HG03520 (cell line): ENCODE results near the gene TMEM72.

Source experiments
- ATAC-seq: cut with Tn5 transposase; IDR thresholded peaks from one replicate; pipeline ENCODE4 v1.9.1; 2021; ENCODE audit warnings: mild to moderate bottlenecking, moderate library complexity; ENCODE audit not compliant: unreplicated experiment

The TMEM72 gene

DNA sequence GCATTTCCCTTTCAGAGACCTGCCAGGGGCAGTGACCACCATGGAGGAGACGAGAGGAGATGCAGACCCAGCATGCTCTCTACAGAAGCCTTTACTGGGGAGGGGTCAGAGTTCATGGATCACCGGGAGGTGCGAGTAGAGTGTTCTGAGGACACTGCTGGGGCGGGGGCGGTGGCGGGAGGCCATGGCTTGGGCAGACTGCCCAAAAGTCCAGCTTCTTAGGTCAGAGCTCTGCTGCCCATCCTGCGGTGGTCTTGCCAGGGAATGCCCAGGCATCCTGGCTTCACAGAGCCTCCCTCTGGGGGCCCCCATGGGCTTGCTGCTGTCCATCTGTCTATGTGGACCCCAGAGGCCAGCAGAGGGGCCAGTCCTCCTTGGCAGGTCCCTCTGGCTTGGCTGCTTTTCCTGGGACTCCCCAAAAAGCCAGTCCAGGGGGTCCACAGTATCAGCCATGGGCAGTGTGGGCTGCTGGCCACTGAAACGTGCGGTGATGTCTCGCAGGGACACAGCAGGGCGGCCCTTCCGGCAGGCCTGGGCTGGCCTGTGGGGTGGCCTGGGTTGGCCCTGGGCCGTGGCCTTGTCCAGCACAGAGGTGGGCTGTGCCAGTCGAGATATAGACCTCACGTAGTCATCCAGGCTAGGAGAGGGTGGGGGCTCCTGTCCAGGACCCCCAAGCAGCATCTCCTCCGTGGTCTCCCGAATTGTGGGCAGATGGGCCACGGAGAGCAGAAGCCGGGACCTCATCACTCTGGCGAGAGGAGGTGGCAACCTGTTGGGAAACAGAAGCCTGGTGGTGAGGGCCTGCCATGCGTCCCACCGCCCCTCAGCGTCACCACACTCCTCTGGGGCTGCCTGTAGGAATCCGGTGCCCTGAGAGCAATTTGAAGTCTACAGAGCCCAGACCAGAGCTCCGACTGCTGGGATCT, 66.4 kb downstream of the TMEM72 start:
- no peak for ATAC-seq

DNA sequence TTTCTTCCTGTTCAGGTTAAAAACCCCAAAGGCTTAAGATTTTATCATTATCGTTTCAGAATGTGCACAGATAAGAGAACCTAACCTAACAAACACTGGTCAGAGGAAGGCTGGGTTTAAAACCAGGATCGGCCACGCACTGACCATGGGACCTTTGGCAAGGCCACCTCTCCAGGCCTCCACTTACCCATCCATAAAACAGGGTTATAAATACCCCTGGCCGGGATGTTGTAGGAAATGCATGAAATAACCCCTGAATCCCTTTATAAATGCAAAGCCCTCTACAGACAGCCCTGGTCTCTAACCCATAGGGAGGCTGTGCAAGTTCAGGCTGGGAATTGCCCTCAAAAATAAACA, 67.1 kb downstream of the TMEM72 start:
- ATAC-seq = no peak

DNA sequence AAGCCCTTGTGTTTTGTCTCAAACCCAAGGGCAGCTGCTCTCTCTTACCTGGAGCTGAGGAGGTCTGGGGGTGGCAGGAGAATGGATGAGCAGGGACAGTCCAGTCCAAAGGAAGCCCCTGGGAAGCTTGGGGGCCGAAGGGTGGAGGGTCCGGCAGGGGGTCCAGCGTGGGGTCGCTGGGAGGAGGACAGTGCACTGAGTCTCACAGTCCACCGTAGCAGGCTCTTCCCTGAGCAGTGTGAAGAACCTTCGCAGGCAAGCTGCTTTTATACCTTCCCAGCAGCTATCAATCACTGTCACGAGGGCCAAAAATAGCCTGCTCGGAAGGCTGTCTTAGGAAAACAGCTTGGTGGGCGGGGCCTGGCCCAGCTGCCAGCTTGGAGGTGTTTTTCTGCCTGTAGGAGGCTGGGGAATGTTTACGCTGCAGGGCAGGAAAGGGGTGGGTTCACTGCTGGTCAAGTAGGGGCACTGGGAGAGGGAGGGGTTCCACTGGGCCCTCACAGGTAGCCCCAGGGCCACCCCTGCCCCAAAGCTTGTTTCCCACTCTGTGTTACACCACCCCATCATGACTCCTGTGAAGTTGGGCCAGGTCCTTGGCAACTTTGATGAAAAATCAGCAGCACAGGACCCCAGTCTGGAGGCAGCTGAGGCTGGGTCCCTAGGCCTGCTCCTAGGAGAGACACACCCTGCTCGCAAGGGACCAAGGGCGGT, 67.6 kb downstream of the TMEM72 start, which contains the start of gene DEPP1:
Gene DEPP1, minus strand, starts transcription at position 240 of the 711 bp plus-strand sequence. CDS start 779 bp downstream, outside the sequence.
- ATAC-seq = no peak

DNA sequence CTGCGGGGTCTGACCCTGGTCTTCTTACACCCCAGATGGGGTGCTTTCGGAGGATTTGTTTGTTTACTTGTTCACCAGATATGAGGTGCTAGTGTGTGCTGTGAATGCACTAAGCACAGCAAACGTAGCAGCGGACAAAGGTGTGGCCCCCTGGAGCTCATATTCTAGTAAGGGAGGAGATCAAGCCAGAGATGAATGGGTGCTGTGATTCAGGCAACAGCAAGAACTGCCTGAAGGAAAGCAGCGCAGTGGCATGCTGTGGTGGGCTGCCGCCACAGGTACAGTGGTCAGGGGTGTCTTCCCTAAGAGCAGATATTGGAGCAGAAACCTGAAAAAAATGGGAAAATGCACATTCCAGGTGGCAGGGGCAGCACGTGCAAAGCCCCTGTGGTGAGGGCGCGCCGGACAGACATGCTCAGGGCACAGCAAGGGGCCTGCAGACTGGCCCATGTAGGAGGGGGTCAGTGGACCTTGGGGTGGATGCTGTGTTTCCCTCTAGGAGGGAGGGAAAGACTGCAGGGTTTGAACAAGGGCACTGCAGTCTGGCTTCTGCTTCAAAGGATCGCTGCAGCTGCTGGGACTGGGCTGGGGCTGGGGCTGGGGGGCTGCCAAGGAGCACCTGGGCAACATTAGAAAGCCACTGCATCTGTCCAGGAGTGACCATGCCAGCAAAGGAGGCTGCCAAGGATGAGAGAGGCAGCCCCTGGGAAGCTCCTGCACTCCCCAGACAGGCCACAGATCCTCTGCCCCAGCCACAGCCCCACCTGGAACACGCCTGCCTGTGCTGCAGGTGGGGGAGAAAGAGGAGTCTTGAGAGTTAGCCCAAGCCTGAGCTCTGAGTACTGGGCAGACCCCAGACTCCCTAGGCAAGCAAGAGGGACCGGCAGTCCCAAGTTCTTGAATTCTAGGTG, 68.4 kb downstream of the TMEM72 start:
- no peak for ATAC-seq

DNA sequence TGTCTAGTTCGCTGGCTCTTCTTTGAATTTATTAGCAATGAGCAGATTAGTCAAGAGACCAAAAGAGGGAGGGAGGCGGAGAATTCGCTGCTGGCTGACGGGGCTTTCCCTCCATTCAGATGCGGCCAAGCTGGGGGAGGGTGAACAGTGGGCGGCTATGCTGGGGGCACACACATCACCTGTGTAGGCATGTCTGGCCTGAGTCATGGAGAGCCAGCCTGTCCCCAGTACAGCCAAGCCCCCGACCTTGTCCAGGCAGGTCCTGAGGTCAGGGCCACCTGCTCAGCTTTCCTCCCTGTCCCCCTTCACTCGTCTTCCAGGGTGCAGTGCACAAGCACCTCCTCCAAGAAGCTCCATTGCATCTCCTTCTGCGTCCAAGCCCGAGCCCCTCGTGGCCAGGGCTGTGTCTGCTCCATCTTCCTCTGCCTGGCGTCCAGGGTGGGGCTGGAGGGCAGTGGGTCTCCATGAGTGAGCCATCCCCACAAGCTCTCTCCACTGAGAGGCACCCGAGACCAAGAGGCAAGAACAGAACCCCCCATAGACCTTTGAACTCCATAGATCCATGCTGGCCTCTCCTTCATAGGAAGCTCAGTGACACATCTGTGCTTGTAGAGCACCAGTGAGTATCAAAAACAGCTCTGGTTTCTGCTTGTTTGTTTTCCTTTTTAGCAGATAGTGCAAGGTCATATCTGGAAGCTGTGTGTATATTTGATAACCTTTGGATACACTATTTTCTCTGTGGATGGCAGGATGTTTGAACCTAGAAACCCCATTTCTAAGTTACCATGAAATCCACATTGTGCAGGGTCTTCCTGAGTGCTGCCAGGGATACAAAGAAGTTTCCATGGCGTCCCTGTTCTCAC, 69.4 kb downstream of the TMEM72 start:
- ATAC-seq = no peak

DNA sequence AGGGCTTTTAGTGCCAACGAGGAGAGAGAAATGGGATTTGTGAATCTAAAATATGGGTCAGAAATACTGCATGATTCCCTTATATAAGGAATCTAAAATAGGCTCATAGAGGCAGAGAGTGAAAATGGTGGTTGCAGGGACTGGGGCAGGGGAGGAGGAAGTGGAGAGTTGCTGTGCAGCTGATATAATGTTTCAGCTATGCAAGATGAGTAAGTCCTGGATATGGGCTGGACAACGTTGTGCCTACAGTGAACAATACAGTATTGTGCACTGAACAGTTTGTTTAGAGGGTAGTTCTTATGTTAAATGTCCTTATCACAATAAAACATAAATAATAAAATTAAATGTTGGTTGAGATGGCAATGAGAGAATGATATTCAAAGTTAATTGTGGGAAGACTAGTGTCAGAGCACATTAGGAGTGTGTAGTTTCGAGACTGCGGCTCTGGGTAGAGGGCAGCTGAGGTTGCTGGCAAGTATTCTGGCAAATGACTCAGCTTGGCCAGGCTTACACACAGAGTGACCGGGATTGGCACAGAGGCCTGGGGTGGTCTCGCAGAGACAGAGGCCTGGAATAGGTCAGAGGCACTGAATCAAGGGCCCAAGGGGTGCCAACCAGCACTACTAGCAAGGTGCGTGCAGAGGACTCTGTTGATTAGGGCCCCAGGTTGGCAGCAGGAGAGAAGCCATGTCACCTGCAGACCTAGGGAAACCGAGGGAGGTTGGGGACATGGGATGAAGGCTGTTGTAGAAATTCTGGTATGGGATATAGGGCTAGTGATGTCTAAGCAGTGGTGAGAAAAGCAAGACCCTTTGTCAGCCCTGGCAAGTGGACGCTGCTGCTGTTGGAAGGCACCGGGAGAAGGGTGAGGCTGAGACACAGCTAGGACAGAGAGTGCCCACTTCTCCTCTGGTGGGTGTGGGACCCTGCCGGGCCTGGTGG, 70.3 kb downstream of the TMEM72 start:
- peak; percentile 59 for ATAC-seq

DNA sequence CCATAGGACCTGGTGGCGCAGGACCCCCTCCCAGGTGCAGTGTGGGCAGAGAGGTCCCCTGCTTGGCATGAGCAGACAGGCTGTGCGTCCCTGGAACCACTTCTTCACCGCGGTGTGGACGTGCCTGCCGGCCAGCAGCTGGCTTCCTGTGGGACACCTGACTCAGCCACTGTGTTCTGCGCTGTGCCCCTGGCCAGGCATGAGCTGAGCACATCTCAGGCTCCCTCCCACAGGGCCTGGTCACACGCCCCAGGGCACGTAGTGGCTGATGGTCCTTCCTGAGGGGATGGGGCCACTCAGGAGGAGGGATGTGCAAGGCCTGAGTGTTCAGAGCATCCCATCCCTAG, 71.0 kb downstream of the TMEM72 start:
- no peak for ATAC-seq

DNA sequence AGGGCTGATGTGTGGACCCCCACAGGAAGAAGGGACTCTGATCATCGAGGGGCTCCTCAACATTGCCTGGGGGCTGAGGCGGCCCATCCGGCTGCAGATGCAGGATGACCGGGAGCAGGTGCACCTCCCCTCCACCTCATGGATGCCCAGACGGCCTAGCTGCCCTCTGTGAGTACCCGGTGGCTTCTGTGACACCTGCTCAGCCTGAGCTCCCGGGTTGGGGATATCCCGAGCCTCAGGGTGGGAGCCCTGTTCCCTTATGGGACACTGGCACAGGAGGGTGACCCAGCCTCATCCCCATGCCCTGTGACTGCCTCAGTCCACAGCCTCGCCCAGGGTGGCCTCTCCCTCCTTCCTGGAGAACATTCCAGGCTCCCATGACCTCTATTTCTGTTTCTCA, 71.4 kb downstream of the TMEM72 start:
- no peak for ATAC-seq

DNA sequence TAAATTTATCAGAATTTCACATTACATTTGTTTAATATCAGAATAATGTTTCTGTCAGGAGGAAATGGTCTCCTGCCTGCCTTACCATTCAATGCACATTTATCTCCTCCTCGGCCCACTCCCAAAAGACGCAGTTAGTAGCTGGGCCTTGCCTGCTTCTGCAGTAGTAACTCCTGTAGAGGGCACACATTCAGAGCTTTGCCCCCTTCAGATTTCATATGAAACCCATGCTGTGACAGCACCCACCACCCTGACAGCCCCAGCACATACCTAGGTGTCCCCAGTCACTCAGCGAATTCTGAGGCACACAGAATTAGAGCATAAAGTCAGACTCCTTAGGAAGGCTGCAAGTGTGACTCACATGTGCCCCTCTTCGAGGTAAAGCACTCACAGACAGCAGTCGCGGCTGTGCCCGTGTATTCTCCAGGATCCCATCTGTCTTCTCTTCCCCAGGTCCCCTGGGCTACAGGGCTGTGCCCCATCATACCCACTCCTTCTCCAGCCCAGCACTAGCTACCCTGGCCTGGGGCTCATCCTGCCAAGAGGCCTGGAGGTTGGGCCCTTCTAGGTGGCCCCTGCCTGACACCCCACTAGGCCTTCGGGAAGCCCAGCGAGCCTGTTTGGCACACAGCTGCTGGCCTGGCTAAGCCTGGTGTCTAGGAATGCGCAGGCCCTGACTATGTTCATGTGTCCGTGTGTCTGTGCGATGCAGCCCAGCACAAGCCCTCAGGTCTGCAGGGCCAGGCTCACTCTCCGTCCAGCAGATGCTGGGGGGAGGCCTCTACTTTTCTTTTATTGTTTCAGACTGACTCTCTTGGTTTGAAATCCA, 72.1 kb downstream of the TMEM72 start:
- no peak for ATAC-seq

DNA sequence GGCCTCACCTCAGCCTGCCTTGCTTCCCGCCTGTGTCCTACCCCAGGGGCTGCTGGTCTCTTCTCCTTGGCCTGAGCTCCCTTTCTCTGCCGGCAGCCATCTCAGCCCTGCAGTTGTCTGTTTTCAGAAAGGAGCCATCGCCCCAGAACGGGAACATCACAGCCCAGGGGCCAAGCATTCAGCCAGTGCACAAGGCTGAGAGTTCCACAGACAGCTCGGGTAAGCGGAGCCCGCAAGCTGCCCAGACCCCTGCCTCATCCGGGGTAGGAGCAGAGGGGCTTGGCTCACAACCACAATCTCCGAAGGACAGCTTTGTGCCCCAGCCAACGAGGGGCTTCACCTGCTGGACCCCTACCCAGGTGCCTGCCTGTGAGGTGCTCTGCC, 72.8 kb downstream of the TMEM72 start:
- no peak for ATAC-seq

DNA sequence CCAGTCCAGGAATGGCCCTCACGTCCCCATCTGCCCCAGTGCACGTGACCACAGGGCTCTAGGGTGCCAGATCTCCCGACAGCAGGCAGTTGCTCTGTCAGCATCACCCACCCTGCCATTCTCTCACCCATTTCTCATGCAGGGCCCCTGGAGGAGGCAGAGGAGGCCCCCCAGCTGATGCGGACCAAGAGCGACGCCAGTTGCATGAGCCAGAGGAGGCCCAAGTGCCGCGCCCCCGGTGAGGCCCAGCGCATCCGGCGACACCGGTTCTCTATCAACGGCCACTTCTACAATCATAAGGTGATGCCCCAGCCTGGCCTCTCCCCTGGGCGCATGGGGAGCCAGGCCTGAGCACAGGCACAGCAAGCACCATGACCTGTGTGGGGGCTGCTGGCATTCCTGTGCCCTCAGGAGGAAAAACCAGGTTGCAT, 73.5 kb downstream of the TMEM72 start:
- no peak for ATAC-seq

DNA sequence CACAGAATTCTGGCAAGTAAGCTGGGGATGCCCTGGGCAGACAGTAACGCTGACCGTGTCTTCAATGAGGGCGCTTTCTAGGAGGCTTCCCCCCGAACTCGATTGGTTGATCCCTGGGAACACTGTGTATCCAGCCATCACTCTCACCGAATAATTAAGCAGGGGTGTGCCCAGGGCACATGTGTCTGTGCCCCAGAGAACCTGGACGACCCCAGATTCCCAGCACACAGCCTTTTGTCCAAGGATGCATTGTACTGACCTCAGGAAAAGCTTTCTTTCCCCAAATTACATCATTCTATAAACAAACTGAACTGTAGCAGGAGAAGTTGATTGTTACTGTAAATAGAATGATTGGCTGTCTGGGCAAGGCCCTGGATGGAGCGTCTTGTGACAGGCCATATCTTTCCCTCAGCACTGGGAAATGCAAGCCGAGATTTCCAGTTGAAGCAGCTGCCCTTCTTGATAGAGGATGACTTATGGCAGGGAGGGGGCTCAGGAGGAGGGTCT, 74.1 kb downstream of the TMEM72 start:
- ATAC-seq = no peak

DNA sequence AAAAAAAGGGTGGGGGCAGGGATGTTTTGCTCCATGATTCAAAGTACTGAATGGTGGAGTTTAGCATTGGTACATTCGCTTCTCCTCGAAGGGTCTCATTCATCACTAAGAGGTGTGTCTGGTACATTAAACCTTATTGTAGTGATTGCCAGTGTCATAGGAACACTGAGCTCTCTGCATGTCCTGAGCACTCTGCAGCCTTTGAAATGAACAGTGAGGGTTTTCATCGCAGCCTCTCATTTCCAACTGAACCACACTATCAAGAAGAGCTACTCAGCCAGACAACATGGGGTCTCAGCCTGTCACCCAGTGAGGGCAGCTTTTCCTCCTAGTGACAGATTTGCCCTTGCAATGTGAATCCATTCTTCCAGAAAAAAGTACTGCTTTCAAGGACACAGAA, 75.0 kb downstream of the TMEM72 start:
- ATAC-seq = no peak
